ENCODE results near the gene IL17REL. TPM values are rescaled to one million over a fixed set of nuclear protein-coding genes. Genes with fewer than 3 reads are reported as not detected.

The IL17REL gene
- not detected in 2 replicates for total RNA-seq (2022)
- not detected for Bru-seq, nascent RNA
- BruChase-seq, experiment 1, labeled RNA remaining after a 2-hour chase: percentile 8 among the genes with signal in this experiment
- BruChase-seq, experiment 2, labeled RNA remaining after a 6-hour chase: percentile 5 among the genes with signal in this experiment
- long read RNA-seq: 0 reads

DNA sequence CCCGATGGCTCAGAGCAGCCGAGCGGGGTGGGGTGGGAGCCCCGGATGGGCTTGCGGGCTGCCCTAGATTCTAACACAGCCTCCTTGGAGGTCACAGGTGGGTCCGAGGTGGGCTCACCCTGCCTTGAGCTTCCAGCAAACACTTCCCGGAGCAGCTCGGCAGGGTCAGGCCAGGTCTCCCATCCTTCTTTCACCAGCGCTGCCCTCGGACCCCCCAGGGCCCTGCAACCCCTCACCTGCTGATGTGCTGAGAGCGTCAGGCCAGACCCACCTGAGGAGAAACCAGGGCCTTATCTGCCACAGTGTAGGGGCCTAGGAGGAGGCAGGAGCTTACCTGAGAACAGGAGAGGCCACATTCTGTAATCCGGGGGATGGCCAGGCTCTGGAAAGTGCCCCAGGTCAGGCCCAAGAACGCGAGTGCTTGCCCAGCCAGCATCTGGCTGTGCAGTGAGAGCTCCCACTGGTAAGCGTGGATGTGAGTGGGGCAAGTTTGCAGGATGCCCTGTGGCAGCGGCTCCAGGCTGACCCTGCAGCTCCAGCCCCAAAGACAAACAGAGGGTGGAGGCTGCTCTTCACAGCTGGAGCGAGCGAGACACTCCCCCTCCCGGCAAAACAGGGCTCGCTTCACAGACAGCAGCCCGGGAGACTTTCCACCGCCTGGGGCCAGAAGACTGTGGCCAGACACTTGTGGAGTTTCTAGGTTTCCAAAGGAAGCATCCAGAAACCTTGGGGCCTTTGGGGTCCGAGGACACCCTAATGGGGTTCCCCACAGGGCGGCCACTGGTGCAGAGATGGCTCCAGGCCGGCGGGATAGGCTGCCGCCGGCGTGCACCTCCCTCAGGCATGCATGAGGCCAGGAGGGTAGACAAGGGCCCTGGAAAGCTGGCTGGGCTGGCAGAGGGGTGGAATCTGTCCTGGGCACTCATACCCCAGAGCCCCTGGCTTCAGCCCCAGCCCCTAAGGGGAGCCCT is at the start of gene IL17REL:
Gene IL17REL (minus strand): TSS at position 555 of the 971 bp plus-strand sequence. CDS start 119 bp downstream, at position 436.
- ChIA-PET POLR2A (no interaction called here), CTCF (interaction anchor here (1.2 to 1.3 kb wide), 2 partner anchors 18 to 81 kb away, joined by 3 read pairs; no protein-coding TSS in a partner anchor)
- peaks cover 18% of the 10 kb centered on the region for H3K4me1 ChIP-seq
- intact Hi-C loops (cut with micrococcal nuclease; ENCODE audit: unreplicated experiment): no loop called here
- H3K27me3 ChIP-seq (replicated peaks; ENCODE audit: control insufficient read depth, insufficient read depth, low read length): no peaks in the 10 kb centered on the region
- no peak within 1 kb of the TSS for H3K4me3 ChIP-seq (ENCODE audit: low read depth, low read length)
- H3K9me3 ChIP-seq: no peaks in the 10 kb centered on the region
- no TSS peak for BruUV-seq (replicated peaks)
- no peak within 1 kb of the TSS for H3K27ac Mint-ChIP-seq (ENCODE audit: unreplicated experiment)
- no peaks in the 10 kb centered on the region for H3K36me3 Mint-ChIP-seq (ENCODE audit: insufficient read depth, unreplicated experiment)
- no peak within 1 kb of the TSS for H3K4me3 Mint-ChIP-seq (ENCODE audit: unreplicated experiment)
- H3K27me3 Mint-ChIP-seq (ENCODE audit: insufficient read depth, unreplicated experiment): no peaks in the 10 kb centered on the region
- no peaks in the 10 kb centered on the region for H3K36me3 ChIP-seq (ENCODE audit: control insufficient read depth, insufficient read depth, low read length)
- peak; percentile 34 to 46 for DNase-seq
- no peaks in the 10 kb centered on the region for H3K9me3 Mint-ChIP-seq (ENCODE audit: unreplicated experiment)
- TF ChIP-seq, protein P1, sequence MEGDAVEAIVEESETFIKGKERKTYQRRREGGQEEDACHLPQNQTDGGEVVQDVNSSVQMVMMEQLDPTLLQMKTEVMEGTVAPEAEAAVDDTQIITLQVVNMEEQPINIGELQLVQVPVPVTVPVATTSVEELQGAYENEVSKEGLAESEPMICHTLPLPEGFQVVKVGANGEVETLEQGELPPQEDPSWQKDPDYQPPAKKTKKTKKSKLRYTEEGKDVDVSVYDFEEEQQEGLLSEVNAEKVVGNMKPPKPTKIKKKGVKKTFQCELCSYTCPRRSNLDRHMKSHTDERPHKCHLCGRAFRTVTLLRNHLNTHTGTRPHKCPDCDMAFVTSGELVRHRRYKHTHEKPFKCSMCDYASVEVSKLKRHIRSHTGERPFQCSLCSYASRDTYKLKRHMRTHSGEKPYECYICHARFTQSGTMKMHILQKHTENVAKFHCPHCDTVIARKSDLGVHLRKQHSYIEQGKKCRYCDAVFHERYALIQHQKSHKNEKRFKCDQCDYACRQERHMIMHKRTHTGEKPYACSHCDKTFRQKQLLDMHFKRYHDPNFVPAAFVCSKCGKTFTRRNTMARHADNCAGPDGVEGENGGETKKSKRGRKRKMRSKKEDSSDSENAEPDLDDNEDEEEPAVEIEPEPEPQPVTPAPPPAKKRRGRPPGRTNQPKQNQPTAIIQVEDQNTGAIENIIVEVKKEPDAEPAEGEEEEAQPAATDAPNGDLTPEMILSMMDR (IDR thresholded peaks at IDR 0.05; ENCODE audit: insufficient read depth in 1 of 2, low read depth in 1 of 2, low read length in 1 of 2, severe bottlenecking in 1 of 2, unreplicated experiment in 1 of 2): peak in 1 of 2 experiments; percentile 35
- H3K4me1 Mint-ChIP-seq (ENCODE audit: low read depth, unreplicated experiment): no peaks in the 10 kb centered on the region

DNA sequence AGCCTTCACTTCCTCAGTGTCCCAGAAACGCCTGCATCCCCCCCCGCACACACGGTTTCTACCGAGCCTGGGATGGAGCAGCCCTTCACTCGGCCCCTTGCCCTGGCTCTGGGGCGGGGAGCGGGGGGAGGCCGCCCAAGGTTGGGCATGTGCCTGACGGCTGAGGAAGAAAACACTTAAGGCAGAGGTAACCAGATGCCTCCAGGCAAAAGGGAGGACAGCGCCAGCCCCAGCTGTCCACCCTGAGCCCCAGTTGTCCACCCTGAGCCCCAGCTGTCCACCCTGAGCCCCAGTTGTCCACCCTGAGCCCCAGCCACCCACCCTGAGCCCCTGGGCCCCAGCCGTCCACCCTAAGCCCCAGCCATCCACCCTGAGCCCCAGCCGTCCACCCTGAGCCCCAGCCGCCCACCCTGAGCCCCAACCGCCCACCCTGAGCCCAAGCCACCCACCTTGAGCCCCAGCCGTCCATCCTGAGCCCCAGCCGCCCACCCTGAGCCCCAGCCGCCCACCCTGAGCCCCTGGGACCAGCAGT is 49.3 kb upstream of the IL17REL start:
- Mint-ChIP-seq H3K9me3 (ENCODE audit: unreplicated experiment) (no peaks in the 10 kb centered on the region), H3K36me3 (ENCODE audit: insufficient read depth, unreplicated experiment) (no peaks in the 10 kb centered on the region), H3K27ac (ENCODE audit: unreplicated experiment) (no peak overlapping the region), H3K4me1 (ENCODE audit: low read depth, unreplicated experiment) (no peaks in the 10 kb centered on the region), H3K27me3 (ENCODE audit: insufficient read depth, unreplicated experiment) (no peaks in the 10 kb centered on the region), H3K4me3 (ENCODE audit: unreplicated experiment) (no peak overlapping the region)
- POLR2A ChIA-PET: no interaction called here
- BruUV-seq (replicated peaks): no TSS peak
- CTCF ChIA-PET: no interaction called here
- intact Hi-C loops (cut with micrococcal nuclease; ENCODE audit: unreplicated experiment): no loop called here
- TF ChIP-seq, protein P1 (IDR thresholded peaks at IDR 0.05; ENCODE audit: insufficient read depth in 1 of 2, low read depth in 1 of 2, low read length in 1 of 2, severe bottlenecking in 1 of 2, unreplicated experiment in 1 of 2): no peak
- Histone ChIP-seq H3K4me3 (ENCODE audit: low read depth, low read length) (no peak overlapping the region), H3K9me3 (no peaks in the 10 kb centered on the region), H3K36me3 (ENCODE audit: control insufficient read depth, insufficient read depth, low read length) (no peaks in the 10 kb centered on the region), H3K4me1 (peaks cover 7% of the 10 kb centered on the region), H3K27me3 (replicated peaks; ENCODE audit: control insufficient read depth, insufficient read depth, low read length) (no peaks in the 10 kb centered on the region)
- no peak for DNase-seq

DNA sequence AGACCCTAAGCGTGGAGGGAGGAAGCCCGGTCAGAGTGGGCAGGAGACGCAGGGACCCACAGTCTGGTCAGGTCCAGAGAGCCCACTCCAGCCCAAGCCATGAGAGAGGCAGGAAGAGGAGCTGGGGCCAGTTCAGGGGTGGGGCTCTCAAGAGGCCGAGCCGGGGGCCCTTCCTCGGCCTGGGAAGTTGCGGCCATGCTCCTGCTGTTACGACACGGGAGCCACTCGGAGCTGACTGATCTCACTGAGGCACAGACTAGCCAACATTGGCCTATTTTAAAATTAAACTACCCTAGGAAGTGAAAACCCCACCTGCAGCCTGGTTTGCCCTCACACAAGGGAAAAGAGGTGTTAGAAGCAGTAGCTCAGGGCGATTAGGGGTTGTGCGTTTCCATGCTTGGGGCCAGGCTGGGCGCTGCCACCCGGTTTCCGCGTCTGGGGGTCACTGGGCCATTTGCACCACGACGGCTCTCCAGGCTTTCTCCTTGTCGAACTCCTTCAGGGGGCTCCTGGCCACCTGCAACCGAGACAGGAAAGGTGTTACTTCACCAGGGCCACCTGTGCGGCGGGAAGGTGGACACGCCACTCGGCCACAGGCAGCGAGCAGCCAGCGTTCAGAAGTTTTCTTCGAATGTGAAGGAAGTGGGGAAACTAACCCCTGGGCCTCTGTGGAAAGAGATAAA is 48.7 kb upstream of the IL17REL start:
- Histone ChIP-seq H3K4me3 (ENCODE audit: low read depth, low read length) (no peak overlapping the region), H3K4me1 (peaks cover 7% of the 10 kb centered on the region), H3K27me3 (replicated peaks; ENCODE audit: control insufficient read depth, insufficient read depth, low read length) (no peaks in the 10 kb centered on the region), H3K9me3 (no peaks in the 10 kb centered on the region), H3K36me3 (ENCODE audit: control insufficient read depth, insufficient read depth, low read length) (no peaks in the 10 kb centered on the region)
- POLR2A ChIA-PET: no interaction called here
- DNase-seq: no peak
- H3K4me3 Mint-ChIP-seq (ENCODE audit: unreplicated experiment): no peak overlapping the region
- H3K36me3 Mint-ChIP-seq (ENCODE audit: insufficient read depth, unreplicated experiment): no peaks in the 10 kb centered on the region
- no peaks in the 10 kb centered on the region for H3K4me1 Mint-ChIP-seq (ENCODE audit: low read depth, unreplicated experiment)
- intact Hi-C loops (cut with micrococcal nuclease; ENCODE audit: unreplicated experiment): no loop called here
- CTCF ChIA-PET: interaction anchor here (1.3 to 1.6 kb wide), 2 partner anchors 22 to 131 kb away, joined by 4 read pairs; no protein-coding TSS in a partner anchor
- no TSS peak for BruUV-seq (replicated peaks)
- H3K9me3 Mint-ChIP-seq (ENCODE audit: unreplicated experiment): no peaks in the 10 kb centered on the region
- peak overlapping the region; percentile 6 for H3K27ac Mint-ChIP-seq (ENCODE audit: unreplicated experiment)
- TF ChIP-seq, protein P1 (IDR thresholded peaks at IDR 0.05; ENCODE audit: insufficient read depth in 1 of 2, low read depth in 1 of 2, low read length in 1 of 2, severe bottlenecking in 1 of 2, unreplicated experiment in 1 of 2): no peak
- no peaks in the 10 kb centered on the region for H3K27me3 Mint-ChIP-seq (ENCODE audit: insufficient read depth, unreplicated experiment)

Measured in Caco-2 (cell line).